Measurements from ENCODE around the gene TFCP2.
"Not testable (repeated sequence)": the region's sequence is repeated elsewhere in the genome, so short reads cannot be mapped to it uniquely, and the experiment has no call there.

DNA sequence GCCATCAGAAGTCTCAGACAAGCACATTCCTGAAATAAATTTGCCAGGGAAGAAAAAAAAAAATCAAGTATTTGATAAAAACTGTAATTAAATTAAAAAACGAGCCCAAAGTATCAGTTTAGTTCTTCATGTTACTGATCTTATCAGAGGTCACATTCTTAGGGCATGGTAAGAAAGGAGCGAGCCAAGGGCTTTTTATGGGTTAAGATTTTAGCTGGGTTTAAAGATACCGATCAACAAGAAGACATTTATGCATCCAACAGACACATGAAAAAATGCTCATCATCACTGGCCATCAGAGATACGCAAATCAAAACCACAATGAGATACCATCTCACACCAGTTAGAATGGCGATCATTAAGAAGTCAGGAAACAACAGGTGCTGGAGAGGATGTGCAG lies 94.6 kb downstream of the TFCP2 start:
- TF ChIP-seq, protein P1, sequence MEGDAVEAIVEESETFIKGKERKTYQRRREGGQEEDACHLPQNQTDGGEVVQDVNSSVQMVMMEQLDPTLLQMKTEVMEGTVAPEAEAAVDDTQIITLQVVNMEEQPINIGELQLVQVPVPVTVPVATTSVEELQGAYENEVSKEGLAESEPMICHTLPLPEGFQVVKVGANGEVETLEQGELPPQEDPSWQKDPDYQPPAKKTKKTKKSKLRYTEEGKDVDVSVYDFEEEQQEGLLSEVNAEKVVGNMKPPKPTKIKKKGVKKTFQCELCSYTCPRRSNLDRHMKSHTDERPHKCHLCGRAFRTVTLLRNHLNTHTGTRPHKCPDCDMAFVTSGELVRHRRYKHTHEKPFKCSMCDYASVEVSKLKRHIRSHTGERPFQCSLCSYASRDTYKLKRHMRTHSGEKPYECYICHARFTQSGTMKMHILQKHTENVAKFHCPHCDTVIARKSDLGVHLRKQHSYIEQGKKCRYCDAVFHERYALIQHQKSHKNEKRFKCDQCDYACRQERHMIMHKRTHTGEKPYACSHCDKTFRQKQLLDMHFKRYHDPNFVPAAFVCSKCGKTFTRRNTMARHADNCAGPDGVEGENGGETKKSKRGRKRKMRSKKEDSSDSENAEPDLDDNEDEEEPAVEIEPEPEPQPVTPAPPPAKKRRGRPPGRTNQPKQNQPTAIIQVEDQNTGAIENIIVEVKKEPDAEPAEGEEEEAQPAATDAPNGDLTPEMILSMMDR (conservative IDR thresholded peaks at IDR 0.05): not testable (repeated sequence)
- TF ChIP-seq EZH2 (IDR thresholded peaks at IDR 0.05; ENCODE audit: low read depth): not testable (repeated sequence)
